HG02798 (cell line): Measurements from ENCODE around the gene C12orf42.
"Not testable (repeated sequence)": the region's sequence is repeated elsewhere in the genome, so short reads cannot be mapped to it uniquely, and the experiment has no call there.

Experiments
- ATAC-seq: cut with Tn5 transposase; IDR thresholded peaks from one replicate; pipeline ENCODE4 v1.9.1; 2021; ENCODE audit warnings: mild to moderate bottlenecking; ENCODE audit not compliant: unreplicated experiment, poor library complexity

C12orf42 gene

GRCh38 chr12:103431387-103431786 lies 64.4 kb downstream of the C12orf42 start:
- no peak for ATAC-seq

- ATAC-seq = not testable (repeated sequence)
Measured at GRCh38 chr12:103425674-103426073, 70.1 kb downstream of the C12orf42 start.

- not testable (repeated sequence) for ATAC-seq
Measured at GRCh38 chr12:103424849-103425586, 70.8 kb downstream of the C12orf42 start.

GRCh38 chr12:103423516-103423910 lies 72.3 kb downstream of the C12orf42 start:
- ATAC-seq = no peak

- no peak for ATAC-seq
Measured at GRCh38 chr12:103422746-103423515, 72.8 kb downstream of the C12orf42 start.

- ATAC-seq = no peak
Measured at GRCh38 chr12:103422328-103422727, 73.4 kb downstream of the C12orf42 start.

DNA sequence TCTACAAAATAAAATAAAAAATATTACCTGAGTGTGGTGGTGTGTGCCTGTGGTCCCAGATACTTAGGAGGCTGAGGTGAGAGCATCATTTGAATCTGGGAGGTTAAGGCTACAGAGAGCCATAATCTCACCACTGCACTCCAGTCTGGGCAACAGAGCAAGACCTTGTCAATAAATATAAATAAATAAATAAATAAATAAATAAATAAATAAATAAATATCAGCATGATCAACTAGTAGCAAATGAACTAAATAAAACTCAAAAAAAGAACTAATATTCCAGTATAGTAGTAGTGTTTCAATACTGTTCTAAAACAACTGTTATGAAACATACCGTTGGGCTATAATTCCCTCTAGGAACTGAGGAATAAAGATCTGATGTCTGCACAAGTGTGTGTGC lies 74.4 kb downstream of the C12orf42 start:
- ATAC-seq = no peak

GRCh38 chr12:103415681-103416080 lies 80.1 kb downstream of the C12orf42 start:
- ATAC-seq = no peak

GRCh38 chr12:103401421-103401820 lies 94.3 kb downstream of the C12orf42 start:
- ATAC-seq = no peak

GRCh38 chr12:103399986-103400385 lies 95.8 kb downstream of the C12orf42 start:
- no peak for ATAC-seq

DNA sequence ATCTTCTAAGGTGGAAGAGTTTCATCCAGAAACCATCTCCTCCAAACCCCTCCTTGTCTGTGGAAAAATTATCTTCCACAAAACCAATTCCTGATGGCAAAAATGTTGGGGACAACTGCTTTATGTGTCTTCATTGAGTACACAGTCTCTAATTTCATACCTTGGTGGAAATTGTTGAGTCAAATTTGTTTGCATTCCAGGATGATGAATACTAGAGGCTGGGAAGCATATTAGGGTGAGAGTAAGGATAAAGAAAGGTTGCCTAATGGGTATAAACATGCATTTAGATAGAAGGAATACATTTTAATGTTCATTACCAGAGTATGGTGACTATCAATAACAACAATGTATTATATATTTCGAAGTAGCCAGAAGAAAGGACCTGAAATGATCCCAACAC lies 98.2 kb downstream of the C12orf42 start:
- ATAC-seq = no peak

GRCh38 chr12:103392722-103393121 lies 103.0 kb downstream of the C12orf42 start:
- peak; percentile 95 for ATAC-seq

DNA sequence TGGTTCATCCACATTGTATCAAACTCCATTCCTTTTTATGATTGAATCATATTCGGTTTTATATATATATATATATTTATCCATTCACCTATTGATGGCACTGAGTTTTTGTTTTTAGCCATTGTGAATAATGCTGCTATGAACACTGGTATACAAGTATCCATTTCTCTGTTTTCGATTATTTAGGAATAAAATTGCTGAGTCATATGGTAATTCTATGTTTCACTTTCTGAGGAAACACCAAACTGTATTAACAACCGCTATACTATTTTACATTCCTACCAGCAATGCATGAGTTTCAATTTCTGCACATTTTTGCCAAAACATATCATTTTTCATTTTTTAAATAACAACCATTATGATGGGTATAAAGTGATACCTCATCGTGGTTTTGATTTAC lies 104.7 kb downstream of the C12orf42 start:
- no peak for ATAC-seq

DNA sequence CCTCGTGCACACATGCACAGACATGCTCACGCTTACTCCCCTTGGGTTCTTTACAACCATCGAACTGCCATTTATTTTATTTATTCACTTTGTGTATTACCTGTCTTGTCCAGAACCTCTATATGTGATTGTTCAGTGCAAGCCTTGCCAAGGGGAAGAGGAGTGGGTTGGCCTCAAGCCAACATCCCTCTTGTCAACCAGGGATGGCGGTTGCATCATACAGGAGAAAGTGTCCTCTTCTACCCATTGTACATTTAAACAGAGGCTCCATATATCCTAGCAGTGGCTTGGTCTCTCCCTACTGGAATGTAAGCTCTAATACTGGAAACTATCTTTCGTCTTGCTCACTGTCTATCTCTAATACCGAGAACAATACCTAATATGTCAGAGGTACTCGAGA lies 108.4 kb downstream of the C12orf42 start:
- no peak for ATAC-seq

- no peak for ATAC-seq
Measured at GRCh38 chr12:103386451-103386850, 109.3 kb downstream of the C12orf42 start.

GRCh38 chr12:103382736-103383346 lies 112.9 kb downstream of the C12orf42 start:
- no peak for ATAC-seq

DNA sequence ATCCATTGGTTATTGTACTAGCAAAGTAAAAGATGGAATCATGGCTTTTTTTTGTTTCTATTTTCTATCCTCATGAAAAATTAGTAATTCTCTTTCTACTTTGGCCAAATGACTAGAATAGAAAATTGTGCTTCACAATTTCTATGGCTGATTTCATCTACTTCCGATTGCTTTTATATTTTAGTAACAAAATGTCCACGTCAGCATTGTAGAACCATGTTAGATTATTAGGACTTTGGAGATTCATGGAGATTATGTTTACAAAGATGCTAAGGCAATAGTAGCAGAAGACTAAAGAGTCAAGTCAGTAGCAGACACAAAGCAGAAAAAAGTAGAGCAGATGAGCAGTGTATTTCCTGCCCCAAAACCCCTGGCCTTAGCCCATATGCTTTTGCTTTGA lies 113.6 kb downstream of the C12orf42 start:
- ATAC-seq = no peak

- ATAC-seq = no peak
Measured at GRCh38 chr12:103379670-103380069, 116.1 kb downstream of the C12orf42 start.

GRCh38 chr12:103373088-103373523 lies 122.7 kb downstream of the C12orf42 start:
- no peak for ATAC-seq

DNA sequence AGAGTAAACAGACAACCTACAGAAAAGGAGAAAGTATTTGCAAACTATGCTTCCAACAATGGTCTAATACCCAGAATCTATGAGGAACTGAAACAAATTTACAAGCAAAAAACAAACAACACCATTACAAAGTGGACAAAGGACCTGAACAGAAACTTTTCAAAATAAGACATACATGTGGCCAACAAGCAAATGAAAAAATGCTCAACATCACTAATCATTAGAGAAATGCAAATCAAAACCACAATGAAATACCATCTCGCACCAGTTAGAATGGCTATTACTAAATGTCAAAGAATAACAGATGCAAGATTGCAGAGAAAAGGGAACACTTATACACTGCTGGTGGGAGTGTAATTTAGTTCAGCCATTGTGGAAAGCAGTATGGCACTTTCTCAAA lies 125.8 kb downstream of the C12orf42 start:
- peak; percentile 83 for ATAC-seq

DNA sequence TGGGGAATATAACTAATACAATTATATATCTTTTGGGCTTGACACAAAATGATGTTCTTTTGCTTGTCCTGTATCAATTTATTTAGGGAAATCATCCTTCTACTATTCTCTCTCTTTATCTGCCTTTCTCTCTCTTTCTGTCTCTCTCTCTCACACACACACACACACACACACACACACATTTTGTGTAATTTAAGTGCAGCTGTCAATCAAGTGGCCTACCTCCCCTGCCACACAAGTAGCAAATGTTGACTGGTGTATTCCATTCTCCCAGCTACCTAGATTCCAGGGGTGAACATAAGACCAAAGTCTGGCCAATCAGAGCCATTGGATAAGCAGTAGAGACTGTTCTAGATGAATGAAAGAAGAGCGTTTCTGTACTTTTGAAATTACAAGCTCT lies 127.6 kb downstream of the C12orf42 start:
- ATAC-seq = no peak
